Measurements from ENCODE around the gene SUPT3H.
"Not testable (repeated sequence)": the region's sequence is repeated elsewhere in the genome, so short reads cannot be mapped to it uniquely, and the experiment has no call there.

The SUPT3H gene

DNA sequence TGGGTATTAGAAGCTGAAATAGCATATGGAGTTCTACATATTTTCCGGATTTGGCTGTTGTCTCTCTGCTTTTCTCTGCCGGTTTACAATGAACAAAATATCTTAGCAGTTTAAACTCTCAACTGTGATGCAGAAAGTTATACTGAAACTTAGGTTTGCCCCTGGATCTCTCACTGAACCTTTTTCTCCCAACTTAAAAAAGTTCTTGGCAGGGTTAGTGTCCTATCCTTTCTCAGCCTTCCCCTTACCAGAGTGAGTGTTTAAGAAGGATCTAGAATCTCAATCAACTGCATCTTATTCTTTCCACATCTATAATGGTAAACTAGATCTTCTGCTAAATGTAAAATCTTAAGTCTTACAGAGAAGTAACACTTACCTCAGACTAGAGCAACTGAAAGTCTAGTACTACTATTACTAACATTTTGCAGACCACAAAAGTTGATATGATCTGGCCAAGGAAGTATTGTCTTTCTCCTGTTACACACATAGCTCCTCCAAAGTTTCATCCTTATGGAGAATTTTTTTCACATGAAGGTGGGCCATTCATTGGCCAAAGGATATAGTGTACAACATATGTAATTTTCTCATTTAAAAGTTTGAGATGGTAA is 441.9 kb downstream of the SUPT3H start:
- DNase-seq, result no peak

DNA sequence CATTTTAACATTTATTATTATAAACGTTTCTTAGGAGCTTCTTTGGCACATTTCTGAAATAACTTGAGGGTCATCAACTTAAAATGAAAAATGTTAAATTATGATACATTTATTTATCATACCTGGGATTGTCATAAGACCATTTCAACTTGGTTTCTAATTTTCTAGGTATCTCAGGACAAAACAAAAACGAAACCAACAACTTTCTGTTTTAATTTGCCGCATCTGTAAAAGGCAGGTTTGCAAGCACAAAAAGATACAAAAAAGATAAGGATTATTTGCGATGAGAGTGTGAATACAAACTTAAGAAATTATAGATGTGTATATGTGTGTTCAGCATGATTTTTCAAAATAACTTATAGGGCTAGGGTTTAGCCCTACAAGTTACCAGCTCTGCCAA is 444.6 kb downstream of the SUPT3H start:
- DNase-seq, result no peak

DNA sequence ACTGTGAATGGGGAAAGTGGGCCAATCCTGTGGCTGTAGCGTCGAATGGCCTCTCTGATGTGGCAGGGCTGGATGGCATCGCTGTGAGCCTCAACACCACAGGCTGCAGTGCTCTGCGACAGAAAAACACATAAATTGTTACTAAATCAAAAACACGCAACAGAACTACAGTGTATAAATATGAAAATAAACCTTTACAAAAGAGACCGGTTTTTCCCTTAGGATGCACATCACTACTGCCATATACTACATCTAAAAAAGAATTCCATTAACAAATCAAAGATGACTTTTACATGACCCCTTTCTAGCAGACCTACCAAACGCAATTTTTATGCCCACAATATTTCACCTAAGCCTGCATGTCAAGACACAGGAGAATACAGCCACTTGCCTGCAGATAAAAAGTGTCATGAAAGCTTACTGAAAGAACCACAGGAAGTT is 445.1 kb downstream of the SUPT3H start:
- DNase-seq, result no peak

DNA sequence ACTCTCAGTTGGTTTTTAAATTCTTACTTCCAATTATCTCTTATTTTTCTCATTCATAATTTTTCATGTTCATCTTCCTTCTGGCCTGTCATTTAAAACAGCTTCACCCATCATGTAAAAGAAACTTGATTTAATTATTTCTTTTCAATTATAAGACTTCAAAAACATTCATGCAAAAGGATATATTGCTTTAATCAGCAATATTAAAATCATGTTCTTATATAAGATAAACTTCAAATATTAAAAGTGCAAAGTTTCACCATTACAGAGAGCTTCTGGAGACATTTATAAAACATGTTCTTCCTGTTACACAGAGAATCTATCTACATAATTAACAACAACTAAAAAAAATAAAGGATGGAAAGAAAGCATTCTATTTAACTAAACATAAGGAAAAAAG is 446.3 kb downstream of the SUPT3H start:
- DNase-seq, result no peak

DNA sequence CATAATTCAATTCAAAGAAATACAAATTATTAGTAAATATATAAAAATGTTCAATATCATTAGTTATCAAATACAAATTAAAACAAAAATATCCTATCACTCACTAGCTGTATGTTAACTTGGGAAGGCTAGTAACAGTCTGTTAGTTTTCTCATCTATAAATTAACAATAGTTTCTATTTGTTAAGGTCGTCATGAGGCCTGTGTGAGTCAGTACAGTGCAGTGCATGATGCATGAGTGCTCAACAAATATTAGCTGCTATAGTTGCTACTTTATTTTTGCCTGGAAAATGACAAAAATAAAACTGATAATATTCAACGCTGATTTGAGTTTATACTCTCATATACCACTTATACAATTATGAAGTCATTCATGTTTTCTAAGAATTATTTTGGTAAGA is 451.2 kb downstream of the SUPT3H start:
- DNase-seq, result no peak

DNA sequence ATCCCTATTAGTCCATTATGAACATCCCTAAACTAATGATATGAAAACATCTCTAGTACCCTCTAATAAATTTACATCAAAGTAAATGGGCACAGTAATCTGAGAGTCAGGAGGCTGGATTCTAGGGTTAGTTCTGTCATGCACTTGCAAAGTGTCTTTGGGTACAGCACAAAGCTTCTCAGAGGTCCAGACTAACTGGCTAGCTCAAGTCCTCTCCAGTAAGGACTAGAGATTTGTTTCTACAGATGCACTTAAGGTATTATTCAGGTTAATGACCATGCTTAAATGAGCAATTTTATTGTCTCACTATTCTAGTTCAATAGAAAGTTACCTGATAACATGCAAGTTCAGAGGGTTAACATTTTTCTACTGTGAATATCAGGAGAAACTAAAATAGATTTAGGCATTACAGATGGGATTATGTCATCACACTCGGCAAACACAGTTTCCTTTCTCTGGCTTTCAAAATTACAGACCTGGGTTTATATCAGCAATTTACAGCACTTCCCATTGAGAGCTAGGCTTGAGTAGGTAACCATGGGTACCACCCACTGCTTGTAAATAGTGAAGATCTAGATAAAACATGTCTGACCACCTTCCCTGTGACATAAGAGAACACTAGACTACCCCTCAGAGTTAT is 452.5 kb downstream of the SUPT3H start:
- peak; percentile 74 for DNase-seq

DNA sequence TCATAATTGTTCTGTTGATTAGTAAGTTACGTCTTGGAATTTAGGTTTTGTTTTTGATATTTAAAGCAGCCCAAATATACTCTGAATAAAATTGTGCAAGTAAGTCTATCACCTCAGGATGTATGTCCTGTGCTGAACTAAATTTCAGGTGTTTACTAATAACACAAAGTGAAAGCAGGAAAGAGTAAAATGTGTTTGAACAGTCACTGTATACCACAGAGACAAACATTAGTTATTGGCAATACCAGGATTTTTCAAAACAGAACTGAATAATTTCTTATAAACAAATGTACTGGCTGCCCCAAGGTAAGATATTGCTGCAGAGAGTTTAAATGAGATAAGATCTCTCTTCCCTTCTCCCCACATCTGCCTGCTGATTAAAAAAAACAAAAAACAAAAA is 454.3 kb downstream of the SUPT3H start:
- no peak for DNase-seq

DNA sequence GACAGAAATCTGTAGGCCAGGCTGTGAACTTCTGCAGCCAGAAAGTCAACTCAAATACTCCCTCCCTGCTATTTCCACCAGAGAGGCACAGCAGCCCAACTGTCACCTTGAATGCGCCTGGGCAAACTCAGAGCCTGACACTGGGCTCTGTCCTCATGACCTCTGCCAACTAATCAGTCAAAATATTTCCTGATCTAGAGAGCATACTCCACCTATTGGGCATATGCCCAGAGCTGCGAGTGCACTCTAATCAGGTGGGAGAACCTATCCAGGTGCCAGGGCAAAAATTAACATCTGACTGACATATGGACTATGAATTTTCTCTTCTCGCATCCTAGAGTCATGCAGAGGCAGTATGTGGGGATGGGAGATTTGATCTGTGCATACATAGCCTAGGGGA is 455.9 kb downstream of the SUPT3H start:
- DNase-seq, result no peak

DNA sequence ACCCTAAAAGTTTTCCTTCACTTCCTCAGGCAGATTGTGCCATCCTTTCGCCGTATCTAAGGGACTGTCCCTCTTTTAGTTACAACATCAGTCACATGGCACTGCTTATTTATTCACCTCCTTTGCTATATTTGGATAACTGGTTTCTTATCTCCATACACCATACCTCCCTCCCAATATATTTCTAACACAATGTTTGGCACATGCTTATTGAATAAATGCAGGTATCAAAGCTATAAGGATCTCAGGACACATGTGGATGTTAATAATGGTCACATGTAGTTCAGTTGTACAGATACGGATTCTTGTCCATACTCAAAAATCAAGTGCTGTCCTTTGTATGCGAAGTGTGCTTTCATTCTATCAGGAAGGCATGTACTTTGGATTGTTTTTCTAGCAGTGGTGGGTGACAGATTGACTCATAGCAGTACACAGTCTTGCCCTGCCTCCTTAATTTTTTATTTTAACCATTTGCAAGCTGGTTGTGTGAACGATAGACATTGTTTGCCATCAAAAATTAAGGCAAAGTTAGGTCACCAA is 456.7 kb downstream of the SUPT3H start:
- no peak for DNase-seq

DNA sequence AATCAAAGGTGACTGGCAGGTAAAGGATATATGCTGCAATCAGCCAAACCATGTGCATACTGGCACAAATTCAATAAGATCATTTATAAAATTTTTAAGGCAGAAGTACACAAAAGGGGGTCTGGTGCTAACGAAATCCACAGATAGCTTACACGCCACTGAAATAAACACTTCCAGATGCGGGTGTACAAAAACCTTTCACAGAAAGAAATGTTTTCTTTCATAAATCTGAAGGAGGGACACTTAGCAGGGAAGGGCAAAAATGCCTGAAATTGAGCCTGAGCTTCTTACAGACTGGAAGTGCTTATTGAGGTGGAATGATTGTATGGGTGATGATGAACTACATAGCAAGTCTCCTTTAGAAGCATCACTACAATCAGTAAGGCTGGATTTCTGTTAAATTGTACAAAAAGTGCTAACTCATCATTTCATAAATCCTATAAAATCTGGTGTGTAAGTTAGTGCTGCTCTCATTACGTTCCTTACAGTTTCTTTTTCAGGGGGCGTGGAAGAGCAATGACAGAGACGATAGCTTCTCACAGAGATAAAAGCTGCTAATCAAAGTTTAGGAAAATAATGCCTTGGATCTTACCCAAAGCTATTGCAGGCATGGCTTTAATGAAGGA is 458.9 kb downstream of the SUPT3H start:
- DNase-seq, result peak; percentile 11

DNA sequence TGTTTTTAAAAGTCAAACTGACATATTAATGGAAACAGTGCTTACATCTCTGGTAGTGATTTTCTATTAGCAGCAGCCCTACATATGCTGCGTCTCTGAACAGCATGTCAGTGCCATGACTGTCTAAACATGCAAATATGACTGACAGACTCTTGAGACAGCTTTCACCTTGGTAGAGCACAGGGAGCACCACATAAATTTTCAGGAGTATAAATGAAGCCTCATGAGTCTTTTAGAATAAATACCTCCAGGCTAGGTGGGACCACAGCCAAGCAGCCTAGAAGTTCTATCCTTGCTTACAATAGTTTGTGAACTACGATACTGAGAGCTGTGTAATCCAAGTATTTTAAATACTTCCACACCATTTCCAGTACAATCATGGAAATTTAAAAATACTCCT is 460.3 kb downstream of the SUPT3H start:
- no peak for DNase-seq

DNA sequence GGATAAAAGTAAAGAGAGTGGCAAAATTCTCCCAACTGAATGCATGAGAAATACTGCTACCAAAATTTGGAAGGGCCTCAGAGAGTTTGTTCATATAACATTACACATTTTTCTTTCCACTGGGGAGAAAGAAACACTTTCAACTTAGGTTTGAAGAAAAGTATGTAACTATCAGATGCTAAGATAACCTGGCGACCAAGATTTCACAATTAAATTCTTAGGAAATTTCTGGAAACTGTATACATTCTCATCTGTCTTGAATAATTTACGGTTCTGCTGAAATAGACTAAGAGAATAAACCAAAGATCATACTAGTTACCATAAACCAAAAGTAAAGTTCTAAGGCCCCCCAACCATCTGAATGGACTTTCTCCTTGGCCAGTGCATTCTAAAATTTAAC is 462.6 kb downstream of the SUPT3H start:
- DNase-seq, result no peak

DNA sequence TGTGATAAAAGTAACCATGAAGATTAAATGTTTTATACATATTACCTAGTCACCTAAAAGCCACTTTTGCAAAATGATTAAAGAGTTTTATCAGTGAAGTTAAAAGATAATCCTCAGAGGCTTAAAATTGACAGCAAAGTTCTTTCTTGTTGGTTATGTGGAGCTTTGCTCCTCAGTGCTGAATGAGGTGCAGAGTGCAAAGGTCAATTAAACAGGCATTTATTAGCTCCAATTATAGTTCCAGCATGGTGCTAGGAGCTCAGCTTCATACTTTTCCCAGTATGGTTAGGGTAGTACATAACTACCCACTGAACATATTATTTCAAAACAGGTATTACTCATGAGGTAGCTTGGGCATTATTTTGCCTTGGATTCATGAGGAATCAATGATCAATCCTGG is 463.6 kb downstream of the SUPT3H start:
- no peak for DNase-seq

DNA sequence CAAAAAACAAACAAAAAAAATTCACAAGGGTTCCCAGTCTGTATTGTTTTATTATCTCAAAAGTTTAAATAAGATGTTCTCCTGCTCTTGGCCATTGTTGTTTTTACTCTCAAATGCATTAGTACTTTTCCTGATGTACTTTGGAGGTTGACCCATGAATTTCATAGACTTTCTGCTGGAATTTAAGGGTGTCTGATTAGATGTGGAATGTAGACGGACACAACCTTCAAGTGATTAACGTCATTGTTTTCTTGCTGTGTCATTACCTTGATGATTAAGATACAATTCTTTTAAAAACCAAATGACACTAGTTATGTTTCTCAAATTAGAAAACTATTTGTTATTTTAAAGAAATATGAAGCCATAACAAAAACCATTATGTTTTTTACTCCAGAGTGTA is 471.0 kb downstream of the SUPT3H start:
- no peak for DNase-seq

DNA sequence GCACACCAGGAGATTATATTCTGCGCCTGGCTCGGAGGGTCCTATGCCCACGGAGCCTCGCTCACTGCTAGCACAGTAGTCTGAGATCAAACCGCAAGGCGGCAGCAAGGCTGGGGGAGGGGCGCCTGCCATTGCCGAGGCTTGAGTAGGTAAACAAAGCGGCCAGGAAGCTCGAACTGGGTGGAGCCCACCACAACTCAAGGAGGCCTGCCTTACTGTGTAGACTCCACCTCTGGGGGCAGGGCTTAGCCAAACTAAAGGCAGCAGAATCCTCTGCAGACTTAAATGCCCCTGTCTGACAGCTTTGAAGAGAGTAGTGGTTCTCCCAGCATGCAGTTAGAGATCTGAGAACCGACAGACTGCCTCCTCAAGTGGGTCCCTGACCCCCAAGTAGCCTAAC is 477.4 kb downstream of the SUPT3H start:
- not testable (repeated sequence) for DNase-seq

DNA sequence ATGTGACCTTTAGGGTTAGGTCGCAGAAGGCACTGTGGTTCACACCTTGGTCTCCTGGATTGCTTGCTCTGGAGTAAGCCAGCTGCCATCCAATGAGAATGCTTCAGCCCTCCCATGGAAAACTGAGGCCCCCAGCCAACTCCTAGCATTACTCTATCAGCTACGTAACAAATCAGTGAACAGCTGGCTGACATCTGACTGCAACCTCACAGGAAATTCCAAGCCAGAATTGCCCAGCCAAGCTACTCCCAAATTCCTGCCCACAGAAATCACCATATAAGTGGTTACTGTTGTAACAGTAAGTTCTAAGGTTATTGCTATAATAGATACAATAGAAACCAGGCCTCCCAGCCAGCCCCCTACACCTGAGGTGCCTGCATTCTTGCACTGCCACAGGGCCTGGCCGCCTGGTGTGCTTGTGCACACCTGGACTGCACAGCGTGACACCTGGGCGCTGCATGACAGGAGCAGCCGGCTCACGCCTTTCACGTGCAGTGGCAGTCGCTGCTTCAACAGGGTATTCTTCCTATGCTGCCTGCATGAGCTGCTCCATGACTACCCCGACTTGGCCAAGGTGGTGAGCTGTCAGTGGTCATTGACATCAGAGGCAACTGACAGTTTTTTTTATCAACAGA is 479.3 kb downstream of the SUPT3H start:
- no peak for DNase-seq

DNA sequence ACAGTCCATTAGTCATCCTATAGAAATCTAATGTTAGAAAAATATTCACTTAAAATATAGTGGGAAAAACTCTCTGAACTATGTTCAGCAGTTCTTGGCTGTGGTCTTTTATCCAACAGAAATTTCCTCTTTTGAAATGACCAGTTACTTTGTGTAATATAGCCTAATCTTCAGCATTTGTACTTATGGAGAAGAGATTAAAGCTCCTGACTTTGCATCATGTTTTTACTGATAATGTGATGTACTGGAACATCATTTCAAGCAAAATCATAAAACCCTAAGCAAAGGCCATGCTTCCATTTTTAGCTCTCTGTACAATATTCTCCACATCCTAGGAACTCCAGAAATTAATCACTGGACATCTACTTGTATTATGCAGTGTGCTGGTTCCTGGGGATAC is 480.4 kb downstream of the SUPT3H start:
- no peak for DNase-seq

DNA sequence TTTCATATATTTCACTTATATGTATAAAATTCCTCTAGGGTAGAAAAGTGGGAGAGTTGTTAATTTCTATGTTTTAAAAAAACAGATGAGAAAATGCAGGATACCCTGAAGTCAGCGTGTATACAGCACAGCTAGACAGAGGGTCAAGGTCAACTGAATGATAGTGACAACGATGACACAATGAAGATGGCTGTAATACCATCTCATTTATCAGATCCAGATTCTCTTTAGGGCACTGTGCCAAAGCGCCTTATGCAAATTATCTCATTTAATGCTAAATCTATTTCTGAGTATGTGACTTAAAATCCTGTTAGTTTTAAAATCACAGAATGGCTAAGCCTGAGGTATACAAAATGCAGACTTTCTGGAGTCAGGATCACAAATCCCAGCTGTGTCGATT is 481.0 kb downstream of the SUPT3H start:
- no peak for DNase-seq

DNA sequence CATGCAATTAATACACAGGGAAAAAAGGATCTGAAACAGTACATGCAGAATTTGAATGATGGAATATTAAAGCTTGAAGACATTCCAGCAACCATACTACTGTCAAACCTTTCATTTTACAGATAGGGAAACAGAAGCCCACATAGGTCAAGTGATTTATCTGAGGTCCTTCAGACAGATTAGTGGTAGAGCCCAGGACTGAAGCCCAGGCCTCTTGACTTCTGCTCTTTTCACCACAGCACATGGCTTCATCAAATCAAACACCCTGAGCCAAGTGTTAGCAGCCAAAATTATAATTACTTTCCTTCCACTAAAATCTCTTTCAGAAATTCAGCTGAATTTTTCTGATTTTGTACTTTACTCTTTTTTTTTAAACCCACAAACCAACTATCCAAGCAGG is 485.2 kb downstream of the SUPT3H start:
- DNase-seq, result no peak

DNA sequence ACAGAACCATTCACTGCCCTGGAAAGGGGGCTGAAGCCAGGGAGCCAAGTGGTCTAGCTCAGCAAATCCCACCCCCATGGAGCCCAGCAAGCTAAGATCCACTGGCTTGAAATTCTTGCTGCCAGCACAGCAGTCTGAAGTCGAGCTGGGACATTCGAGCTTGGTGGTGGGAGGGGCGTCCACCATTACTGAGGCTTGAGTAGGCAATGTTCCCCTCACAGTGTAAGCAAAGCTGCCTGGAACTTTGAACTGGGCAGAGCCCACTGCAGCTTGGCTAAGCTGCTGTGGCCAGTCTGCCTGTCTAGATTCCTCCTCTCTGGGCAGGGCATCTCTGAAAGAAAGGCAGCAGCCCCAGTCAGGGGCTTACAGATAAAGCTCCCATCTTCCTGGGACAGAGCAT is 498.7 kb downstream of the SUPT3H start:
- DNase-seq, result not testable (repeated sequence)

DNA sequence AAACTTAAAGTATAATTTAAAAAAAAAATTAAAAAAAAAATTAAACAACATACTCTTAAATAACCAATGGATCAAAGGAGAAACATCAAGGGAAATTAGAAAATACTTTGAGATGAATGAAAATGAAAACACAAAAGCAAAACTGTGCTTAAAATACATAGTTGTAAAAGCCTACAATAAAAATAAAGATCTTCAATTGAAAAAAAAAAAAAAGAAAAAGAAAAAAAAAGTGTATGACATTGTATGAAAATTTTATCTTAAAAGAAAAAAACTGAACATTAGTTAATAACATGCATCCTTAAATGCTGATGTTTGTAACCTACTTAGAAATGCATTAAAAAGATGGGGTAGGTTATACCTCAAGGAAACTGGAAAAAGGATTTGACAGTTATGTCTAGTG is 501.1 kb downstream of the SUPT3H start:
- DNase-seq, result not testable (repeated sequence)

DNA sequence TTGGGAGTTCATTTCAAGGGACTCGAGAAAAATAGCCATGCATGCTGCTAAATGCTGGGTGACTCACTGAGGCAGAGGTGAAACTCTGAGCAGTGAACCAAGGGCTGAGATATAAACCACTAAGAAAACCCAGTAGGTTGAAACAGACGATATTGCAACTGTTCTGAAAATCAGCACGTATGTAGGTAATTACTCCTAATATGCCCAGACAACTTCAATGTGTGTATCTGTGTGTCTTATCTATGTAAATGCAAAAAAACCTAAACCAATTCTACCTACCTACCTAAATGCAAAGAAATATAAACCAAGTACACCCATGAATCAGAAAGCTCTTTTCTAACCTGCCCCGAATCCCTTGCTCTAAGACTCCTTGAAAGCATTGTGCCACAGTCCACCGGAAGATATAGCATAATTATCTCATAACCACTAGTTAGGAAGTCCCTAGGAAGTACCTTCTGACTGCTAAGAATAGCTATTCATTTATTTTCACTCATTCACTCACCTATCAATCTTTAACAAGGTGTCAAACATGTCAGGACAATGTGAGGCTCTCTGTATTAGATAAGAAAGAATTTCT is 508.3 kb downstream of the SUPT3H start:
- DNase-seq, result no peak

DNA sequence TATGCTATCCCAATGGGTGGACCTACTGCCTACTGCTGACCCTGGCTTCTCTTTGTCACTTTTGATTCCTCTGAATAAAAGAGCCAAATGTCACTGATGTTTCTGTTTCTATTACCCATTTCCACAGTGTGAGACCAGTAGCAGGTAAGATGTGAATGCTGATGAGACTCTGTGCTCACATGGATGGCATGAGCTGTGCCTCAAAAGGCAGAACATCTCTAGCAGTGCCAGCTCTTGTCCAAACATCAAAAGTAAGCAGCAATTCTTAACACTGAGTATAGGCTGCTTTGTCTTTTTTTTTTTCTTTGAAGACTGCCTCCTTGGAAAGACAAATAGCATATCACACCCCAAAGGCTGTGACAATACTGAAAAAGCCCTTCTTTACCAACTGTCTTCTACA is 508.8 kb downstream of the SUPT3H start:
- DNase-seq, result no peak

DNA sequence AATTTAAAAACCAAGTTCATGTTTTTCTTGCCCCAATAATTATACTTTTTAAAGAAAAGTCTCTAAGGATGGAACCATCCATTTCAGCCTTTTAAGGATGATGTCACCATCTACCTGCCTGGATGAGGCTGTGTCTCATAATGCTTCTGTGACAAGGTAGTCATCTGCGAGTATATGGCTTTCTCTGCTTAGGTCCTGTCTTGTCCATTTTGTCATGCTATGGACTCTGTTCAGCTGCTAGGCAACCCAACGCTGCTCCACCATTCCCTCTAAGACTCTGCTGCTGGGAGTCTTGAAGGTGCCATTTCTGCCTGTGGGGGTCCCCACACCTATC is 509.4 kb downstream of the SUPT3H start:
- DNase-seq, result no peak
